Mesenteric fat pad (tissue), 1 donor: Measurements from ENCODE around the gene MAP2K1. TPM values are rescaled to one million over a fixed set of nuclear protein-coding genes. Genes with fewer than 3 reads are reported as not detected.
"Not testable (repeated sequence)": the region's sequence is repeated elsewhere in the genome, so short reads cannot be mapped to it uniquely, and the experiment has no call there.

Source experiments
- DNase-seq: peaks from one replicate; pipeline ENCODE4 v3.0.0-alpha.2; 2020; ENCODE audit warnings: low spot score
- long read RNA-seq: library from polyadenylated mRNA; unstranded; transcript quantifications from one replicate; pipeline ENCODE4 v2.0.0, GENCODE V29; 2020
- total RNA-seq: library from RNA; stranded (reverse); fragmentation: NEBNext Ultra II Directional; extraction: Animal tissue kit (Norgen Biotek cat#: 25700); gene quantifications from one replicate; pipeline ENCODE4 v1.2.1, GENCODE V29; 2021
- donor health status: DM: yes; HTN: yes; CAD: no.

MAP2K1 gene
- 75.4 TPM for total RNA-seq
- long read RNA-seq, partial matches to known transcripts, result 19 of 40 reads
- long read RNA-seq, other reads (novel, unspliced or antisense), result 19 of 40 reads

DNA sequence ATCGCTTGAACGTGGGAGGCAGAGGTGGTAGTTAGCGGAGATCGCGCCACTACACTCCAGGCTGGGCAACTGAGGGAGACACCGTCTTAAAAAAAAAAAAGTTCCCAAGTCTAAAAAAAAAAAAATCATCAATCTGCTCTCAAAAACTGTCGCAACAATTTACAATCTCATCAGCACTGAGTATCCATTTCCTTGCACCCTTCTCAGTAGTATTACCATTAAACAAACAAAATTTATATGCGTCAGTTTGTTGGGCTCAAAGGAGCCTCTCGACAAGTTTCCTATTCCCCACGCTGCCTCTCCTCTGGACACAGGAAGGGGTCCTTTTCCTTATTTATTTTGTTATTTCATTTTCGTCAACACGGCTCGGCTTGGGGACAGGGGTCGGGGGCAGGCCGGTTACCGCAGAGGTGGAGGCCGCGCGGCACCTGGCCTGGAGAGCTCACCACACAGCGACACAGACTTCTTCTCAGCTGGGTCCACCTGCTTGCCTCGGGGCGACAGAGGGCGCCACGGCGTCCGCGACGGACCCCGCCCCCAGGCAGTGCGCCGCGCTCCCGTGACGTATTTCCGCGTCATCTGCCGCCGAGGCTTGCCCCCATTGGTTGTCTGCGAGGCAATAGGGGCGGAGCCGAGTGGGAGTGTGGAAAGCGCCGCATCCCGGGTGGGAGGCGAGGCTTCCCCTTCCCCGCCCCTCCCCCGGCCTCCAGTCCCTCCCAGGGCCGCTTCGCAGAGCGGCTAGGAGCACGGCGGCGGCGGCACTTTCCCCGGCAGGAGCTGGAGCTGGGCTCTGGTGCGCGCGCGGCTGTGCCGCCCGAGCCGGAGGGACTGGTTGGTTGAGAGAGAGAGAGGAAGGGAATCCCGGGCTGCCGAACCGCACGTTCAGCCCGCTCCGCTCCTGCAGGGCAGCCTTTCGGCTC lies at the start of gene MAP2K1:
Gene MAP2K1 (plus strand): TSS at position 709 of the 920 bp plus-strand sequence. CDS start 436 bp downstream, outside the sequence.
- DNase-seq, result peak; percentile 100

DNA sequence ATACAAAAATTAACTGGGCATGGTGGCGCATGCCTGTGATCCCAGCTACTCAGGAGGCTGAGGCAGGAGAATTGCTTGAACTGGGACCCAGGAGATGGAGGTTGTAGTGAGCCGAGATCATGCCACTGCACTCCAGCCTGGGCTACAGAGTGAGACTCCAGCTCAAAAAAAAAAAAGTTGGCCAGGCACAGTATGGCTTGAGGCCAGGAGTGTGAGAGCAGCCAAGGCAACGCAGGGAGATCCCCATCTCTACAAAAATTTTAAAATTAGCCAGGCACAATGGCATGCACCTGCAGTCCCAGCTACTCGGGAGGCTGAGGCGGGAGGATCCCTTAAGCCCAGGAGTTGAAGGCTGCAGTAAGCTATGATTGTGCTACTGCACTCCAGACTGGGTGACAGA lies 38.2 kb upstream of the MAP2K1 start:
- not testable (repeated sequence) for DNase-seq

DNA sequence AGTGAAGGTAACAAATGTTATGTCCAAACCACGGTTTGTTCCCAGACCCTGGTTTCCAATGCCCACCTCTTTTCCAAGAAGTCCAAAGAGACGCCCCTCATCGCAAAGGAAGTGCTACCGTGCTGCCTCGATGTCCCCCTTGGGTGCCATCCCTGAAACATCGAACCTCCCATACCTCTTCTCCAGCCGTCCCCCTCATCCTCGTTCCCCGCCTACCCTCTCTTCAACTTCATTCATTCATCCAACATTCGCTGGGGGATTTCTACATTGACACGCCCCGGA lies 30.7 kb upstream of the MAP2K1 start:
- no peak for DNase-seq

DNA sequence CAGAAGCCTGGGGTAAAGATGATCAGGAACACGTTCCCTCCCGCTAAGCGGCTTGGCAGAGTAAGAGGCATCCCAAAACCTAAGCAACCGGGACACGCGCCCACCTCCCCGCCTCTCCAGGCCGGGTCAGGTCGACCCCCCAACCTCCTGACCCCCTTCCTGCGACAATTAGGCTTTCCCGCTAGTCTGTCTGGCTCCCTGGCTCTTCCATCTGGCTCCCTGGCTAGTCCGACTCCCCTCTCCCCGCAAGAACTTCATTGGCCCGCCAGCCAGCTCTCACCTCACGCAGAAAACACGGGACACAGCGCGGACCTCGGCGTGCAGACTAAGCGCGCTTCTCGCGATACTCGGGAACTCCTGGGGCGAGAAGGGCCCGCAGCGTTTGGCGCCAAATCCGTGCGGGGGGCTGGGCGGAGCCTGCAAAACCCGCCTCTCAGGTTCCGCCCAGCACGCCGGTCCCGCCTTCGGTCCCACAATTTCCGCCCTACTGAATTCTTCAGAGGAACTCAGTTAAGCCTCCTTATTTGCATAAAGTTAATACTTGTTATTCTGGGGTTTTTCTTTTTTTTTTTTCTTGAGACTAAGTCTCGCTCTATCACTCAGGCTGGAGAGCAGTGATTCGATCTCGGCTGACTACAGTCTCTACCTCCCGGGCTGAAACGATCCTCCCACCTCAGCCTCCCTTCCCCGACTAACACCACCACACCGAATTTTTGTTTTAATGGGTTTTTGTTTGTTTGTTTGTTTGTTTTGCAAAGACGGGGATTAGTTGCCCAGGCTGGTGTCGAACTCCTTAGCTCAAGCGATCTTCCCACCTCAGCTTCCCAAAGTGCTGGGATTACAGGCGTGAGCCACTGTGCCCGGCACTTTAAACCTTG lies 30.1 kb upstream of the MAP2K1 start, which contains the start of gene TIPIN:
Gene TIPIN (minus strand): TSS at position 327 of the 878 bp plus-strand sequence. CDS start 3,738 bp downstream, outside the sequence.
- peak; percentile 98 for DNase-seq

- DNase-seq, result no peak
Observed at GRCh38 chr15:66359740-66360139, 27.0 kb upstream of the MAP2K1 start.

DNA sequence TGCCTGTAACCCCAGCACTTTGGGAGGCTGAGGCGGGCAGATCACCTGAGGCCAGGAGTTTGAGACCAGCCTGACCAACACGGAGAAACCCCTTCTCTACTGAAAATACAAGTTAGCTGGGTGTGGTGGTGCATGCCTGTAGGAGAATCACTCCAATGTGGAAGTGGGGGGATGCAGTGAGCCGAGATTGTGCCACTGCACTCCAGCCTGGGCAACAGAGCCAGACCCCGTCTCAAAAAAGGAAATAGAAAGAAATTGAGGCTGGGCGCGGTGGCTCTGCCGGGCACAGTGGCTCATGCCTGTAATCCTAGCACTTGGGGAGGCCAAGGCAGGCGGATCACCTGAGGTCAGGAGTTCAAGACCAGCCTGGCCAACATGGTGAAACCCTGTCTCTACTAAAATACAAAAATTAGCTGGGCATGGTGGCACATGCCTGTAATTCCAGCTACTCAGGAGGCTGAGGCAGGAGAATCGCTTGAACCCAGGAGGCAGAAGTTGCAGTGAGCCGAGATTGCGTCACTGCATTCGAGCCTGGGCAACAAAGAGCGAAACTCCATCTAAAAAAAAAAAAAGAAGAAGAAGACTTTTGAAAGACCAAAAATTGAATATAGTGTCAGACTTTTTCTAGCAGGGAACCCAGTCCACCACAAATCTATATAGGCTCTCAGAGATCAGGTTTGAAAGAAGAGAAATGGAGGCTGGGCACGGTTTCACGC lies 24.8 kb upstream of the MAP2K1 start:
- not testable (repeated sequence) for DNase-seq

DNA sequence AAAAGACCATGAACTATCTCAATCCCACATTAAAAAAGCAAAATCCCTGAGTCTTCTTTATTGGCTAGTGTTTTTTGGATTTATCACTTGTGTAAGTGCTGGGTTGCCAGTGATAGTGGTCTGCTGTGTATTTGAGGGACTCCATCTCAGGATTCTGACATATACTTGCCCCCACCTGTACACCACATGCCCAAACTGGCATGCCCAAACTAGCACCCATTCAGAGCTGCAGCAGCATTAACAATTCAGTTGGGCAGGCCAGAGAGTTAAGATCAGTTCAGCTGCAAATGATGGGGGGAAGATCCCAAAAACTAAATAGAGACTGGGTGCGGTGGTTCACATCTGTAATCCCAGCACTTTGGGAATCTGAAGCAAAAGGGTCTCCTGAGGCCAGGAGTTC lies 23.9 kb upstream of the MAP2K1 start:
- DNase-seq, result no peak

GRCh38 chr15:66364944-66365528 lies 21.7 kb upstream of the MAP2K1 start:
- no peak for DNase-seq

DNA sequence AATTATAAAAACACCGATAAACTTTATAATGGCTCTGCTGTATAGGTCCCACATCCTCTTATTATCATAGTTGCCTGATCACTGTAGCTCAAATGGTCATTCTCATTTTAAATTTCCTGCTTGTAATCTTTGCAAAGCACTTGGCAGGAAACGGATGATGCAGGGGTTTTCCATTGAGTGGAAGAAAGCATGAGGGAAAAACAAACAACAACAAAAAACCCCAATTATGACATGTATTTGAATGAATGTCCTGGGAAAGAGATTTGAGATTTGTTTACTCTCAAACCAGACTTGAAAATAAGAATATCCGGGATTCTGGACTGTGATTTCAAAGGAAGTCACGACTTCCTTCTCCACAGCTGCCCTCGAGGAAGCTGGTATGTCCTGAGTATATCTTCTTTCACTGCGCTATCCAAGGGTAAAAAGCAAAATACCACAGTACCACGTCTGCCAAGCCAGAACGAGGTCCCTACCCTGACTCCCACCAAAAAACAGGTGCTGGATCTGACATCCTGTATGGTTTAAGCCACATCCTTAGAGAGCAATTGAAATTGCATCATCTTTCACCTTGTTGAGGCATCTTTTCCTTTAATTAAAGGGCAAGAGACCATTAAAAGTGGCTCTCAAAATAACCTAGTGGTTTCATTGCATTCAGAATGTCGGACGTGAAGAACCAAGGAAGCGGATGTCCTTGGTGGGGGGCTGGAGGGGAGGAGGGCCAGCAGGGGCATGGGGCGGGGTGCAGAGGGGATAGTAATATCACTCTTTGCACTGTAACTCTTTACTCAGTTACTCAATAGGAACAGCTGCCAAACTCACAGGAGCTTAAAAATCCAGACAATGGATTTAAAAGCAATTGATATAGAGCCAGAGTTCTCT lies 16.7 kb upstream of the MAP2K1 start:
- no peak for DNase-seq

GRCh38 chr15:66374179-66374578 lies 12.5 kb upstream of the MAP2K1 start:
- DNase-seq, result no peak

DNA sequence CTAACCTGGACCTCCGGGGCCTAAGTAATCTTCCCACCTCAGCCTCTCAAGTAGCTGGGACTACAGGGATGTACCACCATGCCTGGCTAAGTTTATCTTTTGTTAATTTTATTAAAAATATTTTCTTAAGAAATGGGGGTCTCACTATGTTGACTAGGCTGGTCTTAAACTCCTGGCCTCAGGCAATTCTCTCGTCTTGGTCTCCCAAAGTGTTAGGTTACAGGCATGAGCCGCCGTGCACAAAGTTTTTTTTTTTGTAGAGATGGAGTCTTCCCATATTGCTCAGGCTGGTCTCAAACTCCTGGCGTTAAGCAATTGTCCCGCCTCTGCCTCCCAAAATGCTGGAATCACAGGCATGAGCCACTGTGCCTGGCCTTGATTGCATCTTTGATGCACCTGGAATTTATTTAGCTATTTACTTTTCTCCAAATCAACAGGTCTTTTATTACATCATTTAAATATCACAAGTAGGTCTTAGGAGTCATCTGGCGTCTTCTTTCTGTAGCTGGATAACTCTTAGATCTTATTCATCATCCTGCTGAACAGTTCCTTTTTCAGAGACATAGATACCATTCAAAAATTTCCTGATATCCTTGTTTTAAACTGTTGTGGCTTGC lies 7.8 kb upstream of the MAP2K1 start:
- no peak for DNase-seq

GRCh38 chr15:66381376-66381775 lies 5.3 kb upstream of the MAP2K1 start:
- DNase-seq, result not testable (repeated sequence)

GRCh38 chr15:66387163-66388042 lies 691 bp downstream of the MAP2K1 start:
- peak; percentile 92 for DNase-seq

- DNase-seq, result no peak
Observed at GRCh38 chr15:66388043-66388363, 1.3 kb downstream of the MAP2K1 start.

DNA sequence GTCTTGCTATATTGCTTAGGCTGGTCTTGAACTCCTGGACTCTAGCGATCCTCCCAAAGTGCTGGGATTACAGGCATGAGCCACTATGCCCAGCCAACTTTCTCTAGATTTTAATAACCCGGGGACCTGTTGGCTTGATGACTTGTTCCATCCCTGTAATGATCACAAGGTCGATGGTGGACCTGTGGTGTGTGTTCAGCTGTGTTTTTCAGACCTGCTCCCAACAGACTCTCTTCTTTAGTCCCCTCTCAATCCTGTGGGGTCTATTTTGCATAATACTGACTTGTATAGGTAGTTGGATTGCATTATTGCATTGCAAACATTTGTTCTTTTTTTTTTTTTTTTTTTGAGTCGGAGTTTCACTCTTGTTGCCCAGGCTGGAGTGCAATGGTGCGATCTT lies 1.9 kb downstream of the MAP2K1 start:
- DNase-seq, result no peak

DNA sequence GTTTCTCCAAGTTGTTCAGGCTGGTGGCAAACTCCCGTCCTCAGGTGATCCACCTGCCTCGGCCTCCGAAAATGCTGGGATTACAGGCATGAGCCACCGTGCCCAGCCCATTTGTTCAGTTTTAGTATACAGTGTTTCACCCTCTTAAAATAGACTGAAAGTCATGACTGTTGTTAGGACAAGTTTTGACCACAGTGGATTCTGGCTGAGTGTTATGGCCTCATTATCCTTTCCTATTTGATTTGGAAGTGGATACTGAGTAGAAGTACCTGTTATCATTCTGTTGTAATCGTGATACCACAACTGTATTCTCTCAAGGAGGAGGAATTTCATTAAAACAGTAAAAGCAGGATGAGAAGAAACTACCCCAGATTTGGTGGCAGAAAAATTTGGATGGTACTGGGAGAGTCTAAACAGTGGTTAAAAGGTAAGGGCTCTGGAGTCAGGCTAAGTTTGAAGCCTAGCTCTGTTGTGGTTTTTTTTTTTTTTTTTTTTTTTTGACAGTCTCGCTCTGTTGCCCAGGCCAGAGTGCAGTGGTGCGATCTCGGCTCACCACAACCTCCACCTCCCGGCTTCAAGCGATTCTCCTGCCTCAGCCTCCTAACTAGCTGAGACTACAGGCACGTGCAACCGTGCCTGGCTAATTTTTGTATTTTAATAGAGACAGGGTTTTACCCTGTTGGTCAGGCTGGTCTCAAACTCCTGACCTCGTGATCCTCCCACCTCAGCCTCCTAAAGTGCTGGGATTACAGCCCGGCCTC lies 2.6 kb downstream of the MAP2K1 start:
- no peak for DNase-seq

DNA sequence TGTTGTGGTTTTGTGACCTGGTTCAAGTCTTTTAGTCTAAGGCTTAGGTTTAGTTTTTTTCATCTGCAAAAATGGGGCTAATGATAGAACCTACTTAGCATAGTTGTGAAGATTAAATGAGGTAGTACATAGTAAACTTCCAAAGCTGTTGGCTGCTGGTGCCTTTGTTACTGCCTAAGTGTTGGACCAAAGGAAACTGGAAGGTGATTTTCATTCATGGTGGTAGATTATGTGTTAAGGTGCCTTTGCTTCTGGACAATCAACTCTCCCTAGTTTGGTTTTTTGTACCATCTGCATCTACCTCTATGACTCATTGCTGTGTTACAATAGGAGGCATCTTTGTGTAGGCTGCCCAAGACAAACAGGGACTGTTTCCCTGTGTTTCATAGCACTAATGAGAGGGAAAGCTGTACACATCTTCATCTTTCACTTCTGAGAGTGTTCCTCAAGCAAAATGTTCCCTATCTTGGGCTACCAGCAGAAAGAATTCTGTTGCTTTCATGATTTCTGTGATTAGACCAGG lies 3.2 kb downstream of the MAP2K1 start:
- no peak for DNase-seq

- DNase-seq, result no peak
Observed at GRCh38 chr15:66390678-66391077, 4.0 kb downstream of the MAP2K1 start.
